Endothelial cell (in vitro differentiated cells): ENCODE measurements around the gene PPP1CA. TPM values are rescaled to one million over a fixed set of nuclear protein-coding genes. Genes with fewer than 3 reads are reported as not detected.

Experiments used
- DNase-seq: peaks from one replicate; pipeline ENCODE4 v3.0.0; 2021; ENCODE audit warnings: low spot score
- H3K27ac Mint-ChIP-seq: one replicate; pipeline ENCODE4 v1.8.0; 2021; ENCODE audit warnings: mixed read lengths, inconsistent platforms; ENCODE audit not compliant: unreplicated experiment
- H3K27me3 Mint-ChIP-seq: one replicate; pipeline ENCODE4 v1.8.0; 2021; ENCODE audit warnings: mild to moderate bottlenecking, moderate library complexity, mixed read lengths, inconsistent platforms; ENCODE audit not compliant: unreplicated experiment
- H3K36me3 Mint-ChIP-seq: one replicate; pipeline ENCODE4 v1.8.0; 2021; ENCODE audit warnings: mild to moderate bottlenecking, low read depth, mixed read lengths, inconsistent platforms; ENCODE audit not compliant: unreplicated experiment
- H3K4me1 Mint-ChIP-seq: one replicate; pipeline ENCODE4 v1.8.0; 2021; ENCODE audit warnings: mild to moderate bottlenecking, mixed read lengths, inconsistent platforms; ENCODE audit not compliant: unreplicated experiment
- H3K4me3 Mint-ChIP-seq: one replicate; pipeline ENCODE4 v1.8.0; 2021; ENCODE audit warnings: mild to moderate bottlenecking, mixed read lengths, inconsistent platforms; ENCODE audit not compliant: unreplicated experiment
- H3K9me3 Mint-ChIP-seq: one replicate; pipeline ENCODE4 v1.8.0; 2021; ENCODE audit warnings: mixed read lengths, inconsistent platforms; ENCODE audit not compliant: unreplicated experiment
- total RNA-seq: library from RNA; stranded (reverse); fragmentation: NEBNext Ultra II Directional; extraction: Animal tissue kit (Norgen Biotek cat#: 25700); gene quantifications from one replicate; pipeline ENCODE4 v1.2.1, GENCODE V29; 2021; ENCODE audit not compliant: unreplicated experiment
- TF ChIP-seq, protein P1 (sequence below): fragments of 200-600 bp; sonication (generic); IDR thresholded peaks from one replicate; pipeline ENCODE4 v1.5.0; 2021; ENCODE audit warnings: antibody characterized with exemption; ENCODE audit not compliant: unreplicated experiment

The PPP1CA gene
- total RNA-seq, 1 donor from 2014 or later = 249 TPM

DNA sequence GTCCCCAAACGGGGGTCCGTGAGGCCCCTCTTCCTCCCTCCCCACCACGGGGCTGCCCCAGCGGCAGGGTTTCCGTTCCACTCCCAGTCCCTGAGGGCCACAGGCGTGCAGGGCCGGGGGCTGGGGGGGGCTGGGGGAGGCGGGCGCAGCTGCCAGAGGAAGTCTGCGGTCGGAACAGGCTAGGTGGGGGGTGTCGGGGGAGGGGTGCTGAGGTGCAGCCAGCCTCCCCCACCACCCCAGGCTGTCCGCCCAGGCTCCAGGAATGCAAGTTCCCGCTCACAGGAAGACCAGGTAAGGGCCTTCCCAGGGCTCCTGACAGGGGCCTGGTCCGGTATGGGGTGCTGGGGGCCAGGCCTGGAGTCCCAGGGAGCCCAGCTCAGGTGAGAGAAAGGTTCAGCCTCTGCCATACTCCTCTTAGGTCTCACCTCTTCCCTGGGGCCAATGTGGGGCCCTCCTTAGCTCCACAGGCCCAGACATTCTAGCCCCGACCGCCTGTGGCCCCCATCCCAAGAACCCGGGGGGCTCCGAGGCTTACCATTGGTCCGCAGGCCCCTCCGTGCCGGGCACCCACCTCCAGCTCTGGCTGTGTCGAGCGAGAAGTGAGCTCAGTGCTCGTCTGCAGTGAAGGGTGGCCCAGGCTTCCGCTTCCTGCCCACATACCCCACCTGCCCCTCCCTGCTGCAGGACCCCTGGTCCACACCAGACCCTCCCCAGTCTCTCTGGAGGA is 35.6 kb upstream of the PPP1CA start, which contains the start of gene PTPRCAP:
TSS of gene PTPRCAP (minus strand) at position 601 of the 727 bp plus-strand sequence. CDS start at position 538, 63 bp downstream.
- Mint-ChIP-seq H3K4me3 (peak within 1 kb of the TSS; percentile 72), H3K4me1 (peaks cover 14% of the 10 kb centered on the region), H3K27ac (peak within 1 kb of the TSS; percentile 42), H3K9me3 (no peaks in the 10 kb centered on the region), H3K36me3 (peaks cover 15% of the 10 kb centered on the region), H3K27me3 (peaks cover 29% of the 10 kb centered on the region)
- TF ChIP-seq, protein P1, sequence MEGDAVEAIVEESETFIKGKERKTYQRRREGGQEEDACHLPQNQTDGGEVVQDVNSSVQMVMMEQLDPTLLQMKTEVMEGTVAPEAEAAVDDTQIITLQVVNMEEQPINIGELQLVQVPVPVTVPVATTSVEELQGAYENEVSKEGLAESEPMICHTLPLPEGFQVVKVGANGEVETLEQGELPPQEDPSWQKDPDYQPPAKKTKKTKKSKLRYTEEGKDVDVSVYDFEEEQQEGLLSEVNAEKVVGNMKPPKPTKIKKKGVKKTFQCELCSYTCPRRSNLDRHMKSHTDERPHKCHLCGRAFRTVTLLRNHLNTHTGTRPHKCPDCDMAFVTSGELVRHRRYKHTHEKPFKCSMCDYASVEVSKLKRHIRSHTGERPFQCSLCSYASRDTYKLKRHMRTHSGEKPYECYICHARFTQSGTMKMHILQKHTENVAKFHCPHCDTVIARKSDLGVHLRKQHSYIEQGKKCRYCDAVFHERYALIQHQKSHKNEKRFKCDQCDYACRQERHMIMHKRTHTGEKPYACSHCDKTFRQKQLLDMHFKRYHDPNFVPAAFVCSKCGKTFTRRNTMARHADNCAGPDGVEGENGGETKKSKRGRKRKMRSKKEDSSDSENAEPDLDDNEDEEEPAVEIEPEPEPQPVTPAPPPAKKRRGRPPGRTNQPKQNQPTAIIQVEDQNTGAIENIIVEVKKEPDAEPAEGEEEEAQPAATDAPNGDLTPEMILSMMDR = no peak
- DNase-seq = no peak

GRCh38 chr11:67436459-67437081 is 34.9 kb upstream of the PPP1CA start:
- DNase-seq = no peak
- Mint-ChIP-seq H3K27ac (peak overlapping the region; percentile 42), H3K9me3 (no peaks in the 10 kb centered on the region), H3K27me3 (peaks cover 24% of the 10 kb centered on the region), H3K4me3 (peak overlapping the region; percentile 72), H3K36me3 (peaks cover 22% of the 10 kb centered on the region), H3K4me1 (peaks cover 9% of the 10 kb centered on the region)
- TF ChIP-seq, protein P1 = no peak

DNA sequence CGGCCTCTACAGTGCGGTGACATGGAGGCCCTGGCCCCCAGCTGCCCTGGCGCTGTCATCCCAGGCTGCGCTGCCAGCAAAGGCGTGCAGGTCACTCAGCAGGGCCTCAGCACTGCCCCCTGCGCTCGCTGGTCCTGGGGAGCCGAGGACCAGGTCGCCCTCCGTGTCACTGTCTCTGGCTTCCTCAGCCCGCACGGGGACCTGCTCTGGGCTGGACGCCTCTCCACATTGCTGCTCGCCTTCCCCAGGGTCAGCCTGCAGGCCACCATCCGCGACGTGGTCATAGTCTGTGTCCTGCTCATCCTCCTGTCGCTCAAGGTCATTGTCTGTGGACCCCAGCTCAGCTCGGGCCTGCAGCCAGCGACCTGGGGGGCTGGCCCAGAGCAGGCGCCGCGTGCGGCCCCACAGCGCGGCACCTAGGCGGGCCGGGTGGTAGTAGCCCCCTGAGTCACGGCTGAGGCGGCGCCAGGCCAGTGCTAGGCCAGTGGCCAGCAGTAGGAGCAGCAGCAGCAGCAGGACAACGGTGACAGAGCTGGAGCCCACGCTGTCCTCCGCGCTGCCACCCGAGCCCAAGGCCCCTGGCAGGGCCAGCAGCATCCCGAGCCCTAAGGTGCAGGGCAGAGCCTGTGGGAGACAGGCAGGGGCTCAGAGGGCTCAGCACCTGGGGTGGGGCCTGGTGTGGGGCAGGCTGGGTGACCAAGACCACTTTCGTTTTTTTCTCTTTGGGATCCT is 34.2 kb upstream of the PPP1CA start:
- DNase-seq = no peak
- Mint-ChIP-seq H3K27me3 (peaks cover 24% of the 10 kb centered on the region), H3K36me3 (peaks cover 22% of the 10 kb centered on the region), H3K4me1 (peaks cover 9% of the 10 kb centered on the region), H3K9me3 (no peaks in the 10 kb centered on the region), H3K4me3 (no peak overlapping the region), H3K27ac (peak overlapping the region; percentile 74)
- TF ChIP-seq, protein P1 = no peak

DNA sequence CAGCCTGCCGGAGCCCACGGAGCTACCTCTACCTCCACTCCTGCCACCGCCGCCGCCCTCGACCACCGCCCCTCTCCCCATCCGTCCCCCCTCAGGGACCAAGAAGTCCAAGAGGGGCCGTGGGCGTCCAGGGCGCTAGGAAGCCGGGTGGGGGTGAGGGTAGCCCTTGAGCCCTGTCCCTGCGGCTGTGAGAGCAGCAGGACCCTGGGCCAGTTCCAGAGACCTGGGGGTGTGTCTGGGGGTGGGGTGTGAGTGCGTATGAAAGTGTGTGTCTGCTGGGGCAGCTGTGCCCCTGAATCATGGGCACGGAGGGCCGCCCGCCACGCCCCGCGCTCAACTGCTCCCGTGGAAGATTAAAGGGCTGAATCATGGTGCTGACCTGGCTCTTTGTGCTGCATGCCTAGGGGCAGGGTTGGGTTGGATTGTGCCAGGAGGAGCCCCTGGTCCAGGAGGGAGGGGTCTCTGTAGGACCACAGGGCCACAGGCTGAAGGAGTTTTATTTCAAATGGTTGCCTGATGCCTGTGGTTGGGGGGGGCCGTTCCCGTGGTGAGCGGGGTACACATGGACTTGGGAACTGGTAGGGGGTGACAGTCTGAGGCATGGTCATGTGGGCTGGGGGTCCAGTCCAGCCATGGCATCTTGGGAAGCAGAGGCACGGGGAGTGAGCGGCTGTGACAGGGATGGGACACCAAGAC is 33.5 kb upstream of the PPP1CA start:
- H3K9me3 Mint-ChIP-seq = no peaks in the 10 kb centered on the region
- no peak overlapping the region for H3K4me3 Mint-ChIP-seq
- no peak for DNase-seq
- H3K4me1 Mint-ChIP-seq = peaks cover 9% of the 10 kb centered on the region
- no peak overlapping the region for H3K27ac Mint-ChIP-seq
- TF ChIP-seq, protein P1 = no peak
- peaks cover 24% of the 10 kb centered on the region for H3K27me3 Mint-ChIP-seq
- peaks cover 25% of the 10 kb centered on the region for H3K36me3 Mint-ChIP-seq
